ENCODE data around the gene SLC10A7.

- TF ChIP-seq POLR2A (IDR thresholded peaks at IDR 0.05) (no peak), CTCF (IDR thresholded peaks at IDR 0.05) (no peak)
These were observed 152.3 kb downstream of the SLC10A7 start for GRCh38 chr4:146369446-146369845.

All from adrenal gland (tissue), 5 donors.